ENCODE results near the gene SRCAP.

DNA sequence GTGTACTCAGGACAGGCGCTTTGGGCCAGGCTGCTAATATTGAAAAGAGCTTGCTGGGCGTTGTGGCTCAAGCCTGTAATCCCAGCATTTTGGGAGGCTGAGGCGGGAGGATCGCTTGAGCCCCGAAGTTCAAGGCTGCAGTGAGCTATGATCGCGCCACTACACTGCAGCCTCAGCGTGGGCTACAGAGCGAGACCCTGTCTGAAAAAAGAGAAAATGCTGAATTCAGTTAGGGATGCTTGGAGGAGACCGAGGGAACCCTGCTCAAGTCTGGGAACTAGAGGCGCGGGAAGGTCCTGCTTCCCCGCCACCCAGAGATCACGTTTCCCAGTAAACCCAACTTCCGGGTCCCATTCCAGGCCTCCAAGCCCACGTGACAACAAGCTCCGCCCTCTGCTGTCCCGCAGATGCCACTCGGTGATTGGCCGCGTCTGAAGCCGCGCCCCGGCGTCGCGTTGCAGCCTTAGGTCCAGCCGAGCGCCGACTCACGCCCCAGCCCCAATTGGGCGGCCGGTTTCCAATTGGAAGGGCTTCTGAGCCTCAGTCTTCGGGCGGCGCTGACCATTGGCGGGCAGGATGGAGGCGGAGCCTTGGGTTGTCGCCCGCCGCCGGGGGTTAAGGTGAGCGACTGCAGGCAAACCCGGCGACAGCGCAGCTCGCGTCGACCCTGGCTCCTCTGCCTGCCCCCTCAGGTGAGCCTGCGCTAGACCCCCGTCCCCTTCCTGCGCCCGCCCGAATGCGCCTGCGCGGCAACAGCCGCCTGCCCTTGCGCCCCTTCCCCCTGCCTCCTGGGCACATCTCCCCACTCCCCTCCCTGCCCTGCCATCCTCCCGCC lies 49.0 kb downstream of the SRCAP start, which contains the start of gene PHKG2:
- TF ChIP-seq, protein P1, sequence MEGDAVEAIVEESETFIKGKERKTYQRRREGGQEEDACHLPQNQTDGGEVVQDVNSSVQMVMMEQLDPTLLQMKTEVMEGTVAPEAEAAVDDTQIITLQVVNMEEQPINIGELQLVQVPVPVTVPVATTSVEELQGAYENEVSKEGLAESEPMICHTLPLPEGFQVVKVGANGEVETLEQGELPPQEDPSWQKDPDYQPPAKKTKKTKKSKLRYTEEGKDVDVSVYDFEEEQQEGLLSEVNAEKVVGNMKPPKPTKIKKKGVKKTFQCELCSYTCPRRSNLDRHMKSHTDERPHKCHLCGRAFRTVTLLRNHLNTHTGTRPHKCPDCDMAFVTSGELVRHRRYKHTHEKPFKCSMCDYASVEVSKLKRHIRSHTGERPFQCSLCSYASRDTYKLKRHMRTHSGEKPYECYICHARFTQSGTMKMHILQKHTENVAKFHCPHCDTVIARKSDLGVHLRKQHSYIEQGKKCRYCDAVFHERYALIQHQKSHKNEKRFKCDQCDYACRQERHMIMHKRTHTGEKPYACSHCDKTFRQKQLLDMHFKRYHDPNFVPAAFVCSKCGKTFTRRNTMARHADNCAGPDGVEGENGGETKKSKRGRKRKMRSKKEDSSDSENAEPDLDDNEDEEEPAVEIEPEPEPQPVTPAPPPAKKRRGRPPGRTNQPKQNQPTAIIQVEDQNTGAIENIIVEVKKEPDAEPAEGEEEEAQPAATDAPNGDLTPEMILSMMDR (IDR thresholded peaks at IDR 0.05) = no peak
- peak in 1 of 2 donors; percentile 76 for TF ChIP-seq POLR2A (IDR thresholded peaks at IDR 0.05)
